Central memory CD4-positive, alpha-beta T cell (primary cell): ENCODE measurements around the gene GYS2.
"Not testable (repeated sequence)": the region's sequence is repeated elsewhere in the genome, so short reads cannot be mapped to it uniquely, and the experiment has no call there.

Experiments used
- DNase-seq: peaks from one replicate; pipeline ENCODE4 v3.0.0; 2022

Gene GYS2

GRCh38 chr12:21600196-21600595 is 4.5 kb downstream of the GYS2 start:
- DNase-seq, result no peak

DNA sequence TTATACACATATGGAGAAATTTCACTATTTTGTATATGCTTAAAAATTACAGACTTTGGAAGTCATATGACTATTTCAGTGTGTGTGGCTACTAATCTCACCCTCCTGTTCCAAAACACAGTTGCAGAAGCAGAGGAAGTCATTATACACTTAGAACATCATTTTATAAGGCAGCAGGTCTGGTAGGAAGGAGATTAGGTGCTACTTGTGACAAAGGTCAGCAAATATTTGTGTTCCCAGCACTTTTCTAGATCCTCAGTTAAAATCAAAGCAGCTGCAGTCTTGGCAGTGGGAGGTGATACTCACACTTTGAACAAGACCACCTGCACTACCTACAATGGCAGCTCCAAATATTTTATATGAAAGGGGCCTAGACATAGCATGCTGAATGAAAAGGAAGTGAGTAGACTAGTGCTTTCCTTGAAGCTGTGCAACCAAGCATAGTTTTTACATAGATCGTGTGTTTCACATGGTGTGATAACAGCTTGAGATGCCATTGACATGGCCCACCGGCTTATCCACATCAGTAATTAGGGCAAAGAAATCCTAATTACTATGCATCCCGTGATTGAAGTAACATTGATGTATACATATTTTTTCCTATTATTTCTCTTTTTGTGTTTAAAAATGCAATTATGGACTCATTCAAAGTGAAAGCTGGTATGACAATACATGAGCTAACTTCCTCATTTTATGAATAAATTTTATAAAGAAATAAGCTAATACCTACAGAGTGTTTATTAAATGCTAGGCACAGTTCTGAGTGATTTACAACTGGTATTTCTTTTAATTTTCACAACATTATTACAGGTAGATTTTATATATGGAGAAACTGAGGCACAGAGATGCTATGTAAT is 5.3 kb downstream of the GYS2 start:
- DNase-seq, result no peak

DNA sequence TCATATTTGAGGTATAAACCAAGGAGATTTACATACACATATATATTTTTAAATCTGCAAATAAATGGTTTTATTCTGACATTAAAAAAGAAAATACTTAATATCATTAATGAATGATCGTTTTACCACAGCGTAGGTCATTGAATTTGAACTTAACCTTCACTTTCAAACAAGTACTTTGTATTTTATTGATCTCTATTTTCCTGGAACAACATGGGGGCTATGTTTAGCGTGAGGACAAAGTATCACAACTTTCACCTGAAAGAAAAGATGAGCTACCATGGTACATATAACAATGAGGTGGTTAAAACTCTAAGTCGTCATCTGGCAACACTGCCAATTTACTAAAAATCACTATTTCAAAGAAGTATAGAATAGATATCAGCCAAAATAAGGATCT is 6.0 kb downstream of the GYS2 start:
- DNase-seq, result no peak

DNA sequence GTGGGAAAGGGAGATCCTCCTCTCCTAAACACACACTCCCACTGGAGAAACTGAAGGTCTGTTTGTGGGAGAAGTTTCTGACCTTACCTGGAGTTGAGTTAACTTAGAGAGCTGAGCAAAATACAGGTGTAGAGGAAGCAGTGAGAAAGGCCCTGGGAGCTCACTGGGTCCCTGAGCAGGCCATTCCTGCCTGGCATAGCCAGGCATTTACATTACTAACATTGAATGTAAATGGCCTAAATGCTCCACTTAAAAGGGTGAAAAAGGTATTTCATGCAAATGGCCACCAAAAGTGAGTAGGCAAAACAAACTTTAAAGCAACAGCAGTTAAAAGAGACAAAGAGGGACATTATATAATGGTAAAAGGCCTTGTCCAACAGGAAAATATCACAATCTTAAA is 9.3 kb downstream of the GYS2 start:
- not testable (repeated sequence) for DNase-seq

DNA sequence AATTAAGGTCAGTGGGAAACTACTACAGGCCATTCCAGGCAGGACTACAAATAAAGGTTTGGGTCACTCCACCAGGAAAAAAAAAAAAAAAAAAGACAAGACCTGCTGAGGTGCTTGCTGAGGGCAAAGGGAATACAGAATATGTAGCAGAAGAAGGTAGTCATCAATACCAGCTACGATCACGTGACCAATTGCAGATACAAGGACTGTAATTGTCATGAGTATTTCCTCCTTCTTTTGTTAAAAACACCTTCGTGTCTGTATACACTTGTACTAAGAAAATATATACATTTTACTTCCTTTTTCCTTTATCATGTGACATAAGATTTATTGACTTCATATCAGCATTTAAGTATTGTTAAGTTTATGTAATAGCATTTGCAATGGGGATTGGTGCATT is 19.2 kb downstream of the GYS2 start:
- no peak for DNase-seq

- DNase-seq, result not testable (repeated sequence)
Observed at GRCh38 chr12:21584403-21585182, 20.1 kb downstream of the GYS2 start.

DNA sequence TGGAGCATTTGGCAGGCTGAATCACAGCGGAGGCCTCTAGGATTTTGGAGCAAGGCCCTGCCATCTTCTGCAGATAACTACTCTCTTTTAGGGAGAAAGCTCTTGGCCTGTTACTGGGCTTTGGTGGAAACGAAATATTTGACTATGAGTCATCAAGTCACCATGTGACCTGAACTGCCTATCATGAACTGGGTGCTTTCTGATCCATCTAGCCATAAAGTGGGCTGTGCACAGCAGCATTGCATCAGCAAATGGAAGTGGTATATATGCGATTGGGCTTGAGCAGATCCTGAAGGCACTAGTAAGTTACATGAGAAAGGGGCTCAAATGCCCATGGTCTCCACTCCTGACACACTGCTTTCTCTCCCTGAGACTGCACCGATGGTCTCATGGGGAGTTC is 21.1 kb downstream of the GYS2 start:
- no peak for DNase-seq

- no peak for DNase-seq
Observed at GRCh38 chr12:21580748-21581516, 23.7 kb downstream of the GYS2 start.

GRCh38 chr12:21577516-21577915 is 27.1 kb downstream of the GYS2 start:
- DNase-seq, result no peak

DNA sequence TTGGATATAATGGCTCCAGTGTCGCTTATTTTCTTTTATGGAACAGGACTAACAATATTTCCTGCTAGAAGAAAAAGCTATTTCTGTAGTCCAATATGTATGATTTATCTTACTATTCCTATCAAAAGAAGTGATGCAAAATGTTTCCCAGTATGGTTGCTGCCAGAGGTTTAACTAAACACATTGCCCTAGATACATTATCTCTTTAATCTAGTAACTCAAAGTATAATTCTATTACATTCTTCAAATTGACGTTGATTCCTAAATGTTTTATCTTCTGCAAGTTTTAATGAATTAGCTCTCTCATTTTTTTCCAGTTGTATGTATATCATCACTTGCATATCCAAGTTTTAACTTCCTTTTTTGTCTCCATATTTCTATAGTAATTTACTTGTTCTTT is 28.2 kb downstream of the GYS2 start:
- no peak for DNase-seq

DNA sequence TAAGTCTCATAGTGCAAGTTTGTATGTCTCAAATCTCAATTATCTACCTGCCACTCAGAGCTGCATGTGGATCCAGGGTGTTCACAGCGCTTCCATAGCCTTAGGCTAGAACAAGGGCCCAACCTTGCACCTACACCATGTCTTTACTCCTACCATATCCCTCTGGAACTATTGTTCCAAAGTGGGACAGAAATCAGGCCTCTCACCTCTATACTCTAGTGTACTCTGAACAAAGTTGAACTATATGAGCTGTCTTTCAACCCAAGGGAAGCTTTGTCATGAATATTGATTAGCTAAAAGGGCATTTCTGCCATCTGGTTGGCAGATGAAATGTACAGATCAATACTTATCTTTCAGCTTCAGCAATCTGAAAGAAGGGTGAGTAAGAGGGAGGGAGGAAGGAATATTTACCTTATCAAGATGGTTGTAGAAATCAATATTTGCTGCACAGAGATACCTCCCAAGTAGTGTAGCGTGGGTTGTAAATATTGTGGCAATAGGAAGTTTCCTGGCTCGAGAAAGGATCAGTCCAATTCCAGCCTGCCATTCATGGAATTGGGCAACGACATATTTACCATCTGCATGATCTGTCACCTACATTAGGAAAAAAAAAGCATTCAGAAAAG is 30.8 kb downstream of the GYS2 start:
- DNase-seq, result no peak

DNA sequence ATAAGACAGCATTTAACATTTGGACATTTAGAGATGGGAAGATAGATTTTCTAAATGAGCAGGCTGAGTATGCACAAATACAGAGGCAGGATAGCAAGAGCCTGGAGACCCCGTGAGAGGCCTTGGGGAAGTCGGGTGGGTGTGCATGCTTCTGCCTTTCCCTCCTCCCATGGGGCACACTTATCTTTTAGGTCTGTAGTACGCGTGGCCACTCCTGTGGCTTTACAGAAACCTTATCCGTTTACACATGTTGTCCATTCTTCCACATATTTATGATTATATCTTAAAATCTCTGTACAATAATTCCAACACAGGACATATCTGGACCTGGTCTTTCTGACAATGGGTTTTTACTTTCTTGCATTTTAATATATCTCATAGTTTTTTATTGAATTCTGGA is 33.6 kb downstream of the GYS2 start:
- no peak for DNase-seq

DNA sequence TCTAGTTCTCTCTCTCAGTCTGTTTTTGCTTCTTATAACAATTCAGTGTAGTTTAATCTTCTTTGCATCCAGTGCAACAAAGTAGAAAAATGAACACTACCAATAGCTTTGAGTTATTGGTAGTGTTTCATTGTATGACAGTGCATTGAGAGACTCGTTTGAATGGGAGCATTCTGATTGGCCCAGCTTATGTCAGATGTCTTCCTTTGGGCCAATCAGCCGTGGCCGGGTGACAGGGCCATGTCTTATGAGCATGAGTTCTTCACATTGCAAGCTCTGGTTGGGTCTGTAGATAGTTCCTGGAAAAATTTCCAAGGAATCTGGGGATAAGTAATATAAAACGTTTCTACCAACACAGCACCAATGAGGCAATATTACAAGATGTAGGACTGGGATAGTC is 36.5 kb downstream of the GYS2 start:
- DNase-seq, result no peak

DNA sequence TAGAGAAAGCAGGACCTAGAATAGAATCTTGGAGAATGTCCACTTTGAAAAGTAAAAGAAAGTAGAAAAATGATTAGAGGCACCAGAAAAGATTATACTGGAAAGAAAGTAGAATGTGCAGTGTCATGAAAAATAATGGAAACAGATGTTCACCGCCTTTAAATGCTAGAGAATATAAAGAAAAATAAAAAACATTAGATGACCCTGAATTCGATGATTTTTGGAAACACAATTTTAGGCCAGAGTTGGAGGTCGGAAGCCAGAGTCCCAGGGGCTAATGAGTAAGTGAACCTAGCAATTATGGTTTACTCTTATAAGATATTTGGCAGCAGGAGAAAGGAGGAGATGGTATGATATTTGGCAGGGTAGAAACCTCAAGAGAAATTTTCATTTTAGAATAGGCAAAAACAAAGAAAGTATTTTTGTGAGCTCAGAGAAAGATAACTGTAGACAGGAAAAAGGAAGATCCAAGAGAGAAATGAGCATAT is 37.7 kb downstream of the GYS2 start:
- DNase-seq, result no peak

DNA sequence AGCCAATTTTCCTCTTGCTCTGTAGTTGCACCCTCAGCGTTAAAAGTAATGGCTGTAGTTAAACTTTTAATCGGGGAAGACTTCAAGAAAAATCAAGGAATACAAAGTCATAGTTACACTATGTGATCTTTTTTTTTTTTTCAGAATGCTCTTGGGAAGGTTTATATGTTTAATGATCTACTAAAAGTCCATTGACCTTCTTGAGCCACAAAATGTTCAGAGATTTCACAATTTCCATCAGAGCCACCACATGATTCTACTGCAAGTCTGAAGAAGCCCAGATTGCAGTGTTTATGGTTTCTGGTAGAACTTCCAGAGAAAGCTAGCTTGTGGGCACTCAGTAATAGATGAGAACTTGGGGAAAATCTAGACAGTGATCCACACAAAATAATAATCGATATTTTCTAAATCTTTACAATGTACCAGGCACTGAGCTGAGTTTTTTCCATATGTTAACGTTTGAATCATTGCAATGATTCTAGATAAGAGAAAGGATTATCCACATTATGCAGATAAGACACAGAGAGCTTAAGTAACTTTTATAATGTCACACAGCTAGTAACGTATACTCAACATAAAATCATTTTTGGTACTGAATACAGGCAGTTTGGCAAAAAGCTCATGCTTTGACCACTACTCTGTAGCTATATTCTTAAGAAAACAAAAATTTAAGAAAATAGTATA is 38.3 kb downstream of the GYS2 start:
- DNase-seq, result no peak

DNA sequence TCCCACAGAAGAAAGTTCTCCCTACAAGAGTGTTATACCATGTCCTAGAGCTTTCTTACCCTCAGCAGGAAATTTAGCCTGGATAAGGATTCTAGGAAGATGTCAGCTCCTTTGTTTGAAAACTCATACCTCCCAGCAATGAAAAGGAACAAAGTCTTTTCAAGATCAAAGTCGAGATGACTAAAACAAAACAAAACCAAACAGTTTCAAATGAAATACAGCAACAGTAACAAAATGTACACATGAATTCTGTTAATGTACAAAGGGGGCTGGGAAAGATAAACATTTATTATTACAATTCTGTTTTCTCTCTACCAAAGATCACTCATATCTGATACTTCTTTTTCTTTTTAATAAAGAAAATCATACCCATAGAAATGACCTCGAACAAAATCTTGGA is 41.8 kb downstream of the GYS2 start:
- no peak for DNase-seq

DNA sequence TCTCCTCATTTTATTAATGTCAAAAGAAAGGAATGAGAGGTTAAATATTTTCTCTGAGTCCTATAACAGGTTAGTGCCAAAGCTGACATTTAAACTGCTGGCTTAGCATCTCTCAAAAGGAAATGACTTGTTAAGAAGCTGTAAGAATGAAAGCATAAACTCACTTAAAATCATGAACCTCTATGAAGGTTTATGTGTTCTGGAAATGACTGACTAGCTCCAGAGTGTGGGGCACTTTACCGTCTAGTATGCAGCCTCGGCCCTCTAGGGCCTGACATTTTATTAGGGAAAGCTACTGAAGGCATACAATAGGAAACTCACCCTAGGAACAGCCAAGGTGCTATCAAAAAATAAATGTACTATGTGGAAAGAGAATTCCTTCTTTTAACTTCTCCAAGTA is 43.5 kb downstream of the GYS2 start:
- DNase-seq, result no peak

- DNase-seq, result no peak
Observed at GRCh38 chr12:21559855-21560569, 44.6 kb downstream of the GYS2 start.

DNA sequence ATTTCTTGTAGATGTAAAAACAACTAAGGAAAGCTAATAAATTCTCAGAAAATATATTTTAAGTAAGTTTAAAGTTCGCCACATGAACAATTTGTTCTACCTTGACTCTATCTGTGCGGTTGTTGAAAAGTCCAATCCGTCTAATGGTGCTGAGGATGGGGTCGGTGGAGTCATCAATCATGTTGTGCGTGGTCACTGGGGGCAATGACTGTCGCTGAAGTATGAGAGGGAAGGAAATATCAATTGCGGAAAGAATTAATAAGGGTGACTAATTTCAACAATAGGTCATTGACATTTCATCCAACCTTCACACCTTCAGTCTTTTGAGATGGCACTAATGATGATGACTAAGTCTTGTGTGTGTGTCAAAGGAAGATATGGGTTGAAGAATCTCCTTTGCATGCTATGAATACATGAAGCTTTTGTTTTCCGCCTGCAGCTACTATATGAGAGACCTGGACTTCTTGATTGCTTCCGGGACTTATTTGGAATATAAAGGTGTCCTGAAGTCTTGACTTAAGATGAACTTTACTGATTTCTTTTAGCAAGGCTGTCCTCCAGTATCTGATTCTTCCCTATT is 46.5 kb downstream of the GYS2 start:
- no peak for DNase-seq

DNA sequence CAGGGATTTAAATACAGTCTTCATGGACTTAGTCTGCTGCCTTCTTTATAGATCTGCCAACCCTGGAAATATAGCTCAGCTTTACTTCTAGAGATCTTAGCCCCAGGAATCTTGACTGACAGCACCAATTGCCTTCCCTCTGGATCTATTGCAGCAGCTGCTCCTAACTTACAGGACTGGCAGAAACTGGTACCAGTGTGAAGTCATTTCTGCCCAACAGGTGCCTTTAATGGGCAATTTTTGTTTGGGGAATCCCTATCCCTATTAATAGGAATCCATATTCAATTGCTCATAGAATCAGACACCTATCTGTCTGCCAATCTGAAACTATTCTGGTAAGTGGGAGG is 51.3 kb downstream of the GYS2 start:
- no peak for DNase-seq

DNA sequence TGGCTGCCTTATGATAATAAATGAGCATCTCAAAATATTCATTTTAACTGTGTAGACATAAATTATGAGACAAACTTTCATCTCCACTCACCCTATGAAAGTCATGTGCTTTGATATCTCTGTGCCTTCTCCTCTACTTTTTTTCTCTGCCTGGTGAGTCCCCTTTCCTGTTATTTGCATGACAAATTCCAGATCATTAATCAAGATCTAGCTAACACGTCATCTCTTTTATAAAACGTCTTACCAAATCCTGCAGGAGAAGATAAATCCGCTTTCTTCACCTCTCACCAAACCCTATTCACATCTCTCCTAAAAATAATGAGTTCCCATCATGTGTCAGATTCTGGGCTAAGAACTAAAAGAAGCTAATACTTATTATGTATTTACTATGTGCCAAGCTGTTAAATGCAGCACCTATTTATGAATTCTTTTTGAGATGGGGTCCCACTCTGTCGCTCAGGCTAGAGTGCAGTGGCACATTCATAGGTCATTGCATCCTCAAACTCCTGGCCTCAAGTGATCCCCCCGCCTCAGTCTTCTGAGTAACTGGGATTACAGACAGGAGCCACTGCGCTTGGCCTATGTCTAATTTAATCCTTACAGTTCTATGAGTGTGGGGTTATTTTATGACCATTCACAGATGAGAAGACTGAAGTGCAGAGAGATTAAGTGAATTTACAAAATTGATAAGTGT is 51.9 kb downstream of the GYS2 start:
- DNase-seq, result no peak
